GM20000 (cell line): ENCODE results near the gene MED27.

ENCODE experiments used
- DNase-seq: peaks from one replicate; pipeline ENCODE4 v3.0.0; 2012; ENCODE audit warnings: low spot score
- CTCF ChIP-seq: IDR thresholded peaks from 2 replicates; pipeline ENCODE4 v1.5.1; 2012; ENCODE audit warnings: mild to moderate bottlenecking, control low read depth; ENCODE audit errors: extremely low read depth, missing control alignments

Gene MED27

GRCh38 chr9:132049900-132050299 is 29.8 kb downstream of the MED27 start:
- TF ChIP-seq CTCF: no peak
- DNase-seq: no peak

- TF ChIP-seq CTCF: no peak
- DNase-seq: no peak
Measured at GRCh38 chr9:132049323-132049882, 30.3 kb downstream of the MED27 start.

GRCh38 chr9:132048201-132048600 is 31.5 kb downstream of the MED27 start:
- TF ChIP-seq CTCF: no peak
- DNase-seq: no peak

- TF ChIP-seq CTCF: no peak
- no peak for DNase-seq
Measured at GRCh38 chr9:132046456-132046855, 33.2 kb downstream of the MED27 start.

- DNase-seq: no peak
- TF ChIP-seq CTCF: no peak
Measured at GRCh38 chr9:132044176-132044875, 35.3 kb downstream of the MED27 start.

- no peak for DNase-seq
- TF ChIP-seq CTCF: no peak
Measured at GRCh38 chr9:132043708-132044107, 36.0 kb downstream of the MED27 start.

GRCh38 chr9:132042324-132042723 is 37.3 kb downstream of the MED27 start:
- no peak for TF ChIP-seq CTCF
- DNase-seq: no peak
